Measurements from ENCODE around the gene FAM168A.

FAM168A gene

DNA sequence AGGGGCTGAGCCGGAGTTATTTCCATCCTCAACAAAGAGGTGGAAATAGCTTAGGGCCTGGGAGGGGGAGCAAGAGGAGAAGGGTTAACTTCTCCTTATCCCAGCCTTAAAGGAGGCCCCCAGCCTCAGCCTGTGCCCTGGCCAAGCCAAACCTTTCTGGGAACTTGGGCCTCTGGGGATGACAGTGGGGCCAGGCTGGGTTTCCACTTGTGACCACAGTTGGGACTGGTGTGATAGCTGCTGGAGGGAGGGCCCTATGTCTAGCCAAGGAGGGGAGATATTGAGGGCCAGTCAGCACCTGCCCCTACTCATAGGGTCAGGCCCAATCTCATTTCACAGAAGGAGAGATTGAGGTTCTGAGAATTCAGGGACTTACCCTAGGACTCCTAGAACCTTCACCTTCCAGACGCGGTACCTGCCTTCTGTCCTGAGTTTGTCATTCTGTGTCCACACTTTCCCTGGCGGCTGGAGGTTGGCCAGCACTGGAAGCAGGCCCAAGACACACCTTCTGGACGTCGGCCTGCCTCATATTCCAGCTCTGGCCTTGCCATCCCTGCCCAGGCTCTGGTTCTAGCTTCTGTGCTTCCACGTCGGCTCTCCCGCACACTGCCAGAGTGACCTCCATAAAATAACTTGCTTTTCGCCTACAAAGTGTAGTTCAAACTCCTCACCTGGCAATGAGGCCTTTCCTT is 218.6 kb downstream of the FAM168A start:
- DNase-seq, result no peak
- in situ Hi-C loops (cut with HindIII; ENCODE audit: low pct_ligation_motif_present, low pct_unique_long_range_greater_than_20kb, low sequenced_read_pairs), result no loop called here

DNA sequence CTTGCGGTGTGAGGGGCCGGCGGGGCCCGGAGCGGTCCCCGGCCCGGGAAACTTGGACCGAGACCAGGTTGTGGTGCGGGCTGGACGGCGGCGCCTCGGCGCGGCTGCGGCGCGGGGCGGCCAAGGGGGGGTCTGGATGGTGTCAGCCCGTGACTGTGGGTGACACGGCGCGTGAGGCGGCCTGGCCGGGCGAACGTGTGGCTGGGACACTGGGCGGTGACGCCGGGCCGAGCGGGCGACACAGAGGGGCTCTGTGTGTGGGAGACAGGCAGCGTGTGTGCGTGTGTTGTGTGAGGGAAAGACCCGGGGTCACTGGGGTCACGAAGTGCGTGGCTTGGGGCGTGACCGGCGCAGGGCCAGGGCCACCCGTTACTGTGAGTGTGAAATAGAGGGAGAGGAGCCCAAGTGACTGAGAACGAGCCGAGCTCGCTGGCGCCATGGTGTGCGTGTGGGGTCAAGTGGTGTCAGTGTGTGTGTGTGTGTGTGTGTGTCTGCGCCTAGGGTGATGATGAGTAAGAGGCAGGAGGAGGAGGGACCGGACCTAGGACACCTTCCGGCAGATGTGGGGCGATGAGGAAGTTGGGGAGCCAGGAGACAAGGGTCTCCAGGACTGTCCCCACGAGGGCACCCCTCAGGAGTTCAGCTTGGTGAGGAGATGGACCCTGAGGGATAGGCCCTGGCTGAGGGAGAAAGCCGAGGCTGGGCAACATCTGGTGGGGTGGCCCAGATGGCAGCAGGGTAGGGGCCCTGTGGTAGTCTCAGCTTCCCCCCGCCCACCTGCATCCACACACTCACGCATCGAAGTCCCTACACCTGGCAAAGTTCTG is 220.9 kb downstream of the FAM168A start:
- DNase-seq, result peak; percentile 56
- in situ Hi-C loops (cut with HindIII; ENCODE audit: low pct_ligation_motif_present, low pct_unique_long_range_greater_than_20kb, low sequenced_read_pairs), result no loop called here

DNA sequence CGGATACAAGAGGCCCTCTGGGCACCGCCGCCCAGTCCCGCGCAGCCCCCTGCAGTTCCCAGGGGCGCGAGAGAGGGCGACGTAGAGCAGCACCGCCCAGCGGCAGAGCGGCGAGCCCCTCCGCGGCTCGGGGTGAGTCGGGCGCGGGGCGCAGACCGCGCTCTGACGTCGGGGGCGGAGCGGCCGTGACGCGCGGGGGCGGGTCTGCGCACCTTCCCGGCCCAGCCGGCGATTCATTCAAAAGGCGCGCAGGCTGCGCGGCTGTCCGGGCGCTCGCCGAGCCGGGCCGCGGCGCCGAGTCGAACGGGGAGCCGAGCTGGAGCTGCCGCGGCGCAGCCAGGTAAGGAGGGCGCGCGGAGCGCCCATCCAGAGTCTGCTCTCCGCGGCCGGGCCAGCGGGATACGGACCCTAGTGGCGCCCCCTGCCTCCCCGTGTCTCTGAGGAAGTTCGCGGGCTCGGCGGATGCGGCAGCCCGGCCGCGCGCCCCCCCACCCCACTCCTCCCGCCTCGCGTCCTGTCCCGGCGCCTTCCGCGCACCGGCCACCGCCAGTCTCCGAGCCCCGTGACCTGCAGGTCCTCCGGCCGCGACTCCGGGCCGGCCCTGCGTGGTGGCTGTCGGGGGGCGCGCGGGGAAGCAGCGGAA is 221.6 kb downstream of the FAM168A start, which contains the start of gene RELT:
Gene RELT, plus strand, starts transcription at position 240 of the 643 bp plus-strand sequence. CDS start 12,738 bp downstream, outside the sequence.
- in situ Hi-C loops (cut with HindIII; ENCODE audit: low pct_ligation_motif_present, low pct_unique_long_range_greater_than_20kb, low sequenced_read_pairs), result no loop called here
- DNase-seq, result peak; percentile 88

DNA sequence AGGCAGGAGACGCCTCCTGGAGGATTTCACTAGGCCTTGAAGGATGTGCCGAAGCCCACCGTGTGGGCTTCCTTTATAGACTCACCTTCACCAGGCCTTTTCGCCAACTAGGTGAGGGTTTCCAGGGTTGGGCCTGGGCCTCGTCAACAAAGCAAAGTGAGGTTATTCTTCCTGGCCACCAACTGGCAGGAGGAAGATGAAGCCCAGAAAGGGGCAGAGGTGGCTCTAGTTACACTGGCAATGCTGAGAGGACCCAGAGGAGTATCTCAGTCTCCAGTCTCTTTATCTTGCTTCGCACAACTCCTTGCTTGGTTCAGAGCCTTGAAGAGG is 222.1 kb downstream of the FAM168A start:
- in situ Hi-C loops (cut with HindIII; ENCODE audit: low pct_ligation_motif_present, low pct_unique_long_range_greater_than_20kb, low sequenced_read_pairs), result no loop called here

DNA sequence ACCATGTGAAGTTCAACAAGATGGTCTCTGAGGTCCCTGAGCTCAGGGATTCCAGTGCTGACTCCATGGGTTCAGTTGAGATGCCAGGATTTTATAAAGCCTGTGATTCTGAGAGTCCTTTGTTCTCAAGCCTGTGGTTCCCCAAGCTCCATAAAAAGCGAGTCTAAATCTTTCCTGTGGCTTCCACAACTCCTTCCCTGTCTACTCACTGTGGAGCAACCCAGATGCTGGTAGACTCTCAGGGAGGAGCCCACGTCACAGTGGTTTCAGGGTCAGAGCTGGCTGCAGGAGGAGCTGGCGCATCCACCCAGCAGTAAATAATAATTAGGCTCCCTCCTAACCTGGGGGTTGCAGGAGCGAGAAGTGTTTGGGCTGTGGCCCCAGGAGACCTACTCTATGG is 223.8 kb downstream of the FAM168A start:
- DNase-seq, result no peak

More for the DNA sequence above, 222.1 kb downstream of the FAM168A start:
- no peak for DNase-seq

DNA sequence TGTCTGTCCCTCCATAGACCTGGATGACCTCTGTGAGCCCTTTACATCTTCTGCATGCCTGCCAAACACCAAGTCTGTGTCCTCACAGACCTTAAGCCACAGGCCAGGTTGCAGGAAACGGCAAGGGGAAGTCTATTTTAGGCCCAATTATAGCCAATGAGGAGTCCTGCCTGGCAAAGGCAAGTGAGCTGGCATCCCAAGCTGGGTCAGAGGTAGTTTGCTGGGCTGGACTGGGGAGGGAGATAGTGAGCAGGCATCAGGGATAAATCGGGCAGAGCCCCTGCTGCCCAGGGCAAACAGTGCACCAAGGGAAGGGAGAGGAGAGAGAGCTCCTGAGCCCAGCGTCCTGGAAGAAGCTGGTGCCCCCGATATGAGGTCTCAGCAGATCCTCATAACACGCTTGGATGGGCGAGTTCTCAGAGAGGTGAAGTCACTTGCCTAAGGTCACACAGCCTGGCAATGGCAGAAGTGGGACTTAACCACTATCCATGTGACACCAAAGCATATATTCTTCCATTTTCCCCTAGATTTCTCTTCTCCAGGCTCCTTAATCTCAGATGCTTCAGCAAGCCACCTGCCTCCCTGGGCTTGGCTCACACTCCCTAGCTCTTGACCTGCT is 225.4 kb downstream of the FAM168A start:
- in situ Hi-C loops (cut with HindIII; ENCODE audit: low pct_ligation_motif_present, low pct_unique_long_range_greater_than_20kb, low sequenced_read_pairs), result no loop called here
- peak; percentile 55 for DNase-seq

More for the DNA sequence above, 223.8 kb downstream of the FAM168A start:
- in situ Hi-C loops (cut with HindIII; ENCODE audit: low pct_ligation_motif_present, low pct_unique_long_range_greater_than_20kb, low sequenced_read_pairs), result no loop called here

DNA sequence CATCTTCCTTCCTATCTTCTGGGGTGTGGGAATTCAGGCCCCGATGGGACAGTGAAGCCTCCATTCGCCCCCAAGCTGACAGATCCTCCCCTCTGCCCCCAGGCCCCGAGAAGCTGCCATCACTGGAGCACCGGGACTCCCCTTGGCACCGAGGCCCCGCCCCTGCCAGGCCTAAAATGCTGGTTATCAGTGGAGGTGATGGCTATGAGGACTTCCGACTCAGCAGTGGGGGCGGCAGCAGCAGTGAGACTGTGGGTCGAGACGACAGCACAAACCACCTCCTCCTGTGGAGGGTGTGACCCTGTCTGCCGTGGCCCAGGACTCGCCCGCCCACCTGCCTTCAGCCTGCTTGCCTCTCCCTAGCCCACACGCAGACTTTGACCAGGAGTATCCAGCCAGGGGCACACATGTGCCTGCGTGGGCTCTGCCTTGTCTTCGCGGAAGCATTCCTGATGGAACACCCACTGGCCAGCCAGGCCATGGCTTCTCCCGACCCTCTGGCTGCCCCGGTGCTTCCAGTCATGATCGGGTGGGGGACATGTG is 230.4 kb downstream of the FAM168A start:
- in situ Hi-C loops (cut with HindIII; ENCODE audit: low pct_ligation_motif_present, low pct_unique_long_range_greater_than_20kb, low sequenced_read_pairs), result no loop called here
- no peak for DNase-seq

DNA sequence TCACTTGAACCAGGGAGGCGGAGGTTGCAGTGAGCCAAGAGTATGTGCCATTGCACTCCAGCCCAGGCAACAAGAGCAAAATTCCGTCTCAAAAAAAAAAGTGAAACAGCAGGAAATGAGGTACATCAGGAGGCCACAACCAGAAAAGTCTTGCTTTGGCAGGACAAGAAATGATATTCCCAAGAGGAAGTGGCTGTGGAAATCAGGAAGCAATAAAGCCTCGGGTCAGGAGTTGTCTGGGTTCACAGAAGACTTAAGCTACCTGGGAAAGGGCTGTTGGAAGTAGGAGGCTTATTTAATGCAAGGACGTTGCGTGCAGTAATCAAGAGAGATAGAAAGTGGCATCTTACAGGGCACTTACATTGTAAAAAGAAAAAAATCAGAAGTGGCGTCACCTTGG is 231.0 kb downstream of the FAM168A start:
- in situ Hi-C loops (cut with HindIII; ENCODE audit: low pct_ligation_motif_present, low pct_unique_long_range_greater_than_20kb, low sequenced_read_pairs), result no loop called here
- no peak for DNase-seq

DNA sequence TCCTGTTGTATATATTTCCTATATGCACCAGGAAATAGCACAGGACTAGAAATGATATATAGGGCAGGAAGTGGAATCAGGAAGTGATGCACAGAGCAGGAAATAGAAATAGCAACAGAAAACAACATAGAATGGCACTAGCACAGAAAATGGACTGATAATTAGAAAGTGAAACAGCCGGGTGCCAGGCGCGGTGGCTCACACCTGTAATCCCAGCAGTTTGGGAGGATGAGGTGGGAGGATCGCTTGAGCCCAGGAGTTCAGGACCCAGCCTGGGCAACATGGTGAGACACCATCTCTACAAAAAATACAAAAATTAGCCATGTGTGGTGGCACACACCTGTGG is 231.7 kb downstream of the FAM168A start:
- no peak for DNase-seq
- in situ Hi-C loops (cut with HindIII; ENCODE audit: low pct_ligation_motif_present, low pct_unique_long_range_greater_than_20kb, low sequenced_read_pairs), result no loop called here

DNA sequence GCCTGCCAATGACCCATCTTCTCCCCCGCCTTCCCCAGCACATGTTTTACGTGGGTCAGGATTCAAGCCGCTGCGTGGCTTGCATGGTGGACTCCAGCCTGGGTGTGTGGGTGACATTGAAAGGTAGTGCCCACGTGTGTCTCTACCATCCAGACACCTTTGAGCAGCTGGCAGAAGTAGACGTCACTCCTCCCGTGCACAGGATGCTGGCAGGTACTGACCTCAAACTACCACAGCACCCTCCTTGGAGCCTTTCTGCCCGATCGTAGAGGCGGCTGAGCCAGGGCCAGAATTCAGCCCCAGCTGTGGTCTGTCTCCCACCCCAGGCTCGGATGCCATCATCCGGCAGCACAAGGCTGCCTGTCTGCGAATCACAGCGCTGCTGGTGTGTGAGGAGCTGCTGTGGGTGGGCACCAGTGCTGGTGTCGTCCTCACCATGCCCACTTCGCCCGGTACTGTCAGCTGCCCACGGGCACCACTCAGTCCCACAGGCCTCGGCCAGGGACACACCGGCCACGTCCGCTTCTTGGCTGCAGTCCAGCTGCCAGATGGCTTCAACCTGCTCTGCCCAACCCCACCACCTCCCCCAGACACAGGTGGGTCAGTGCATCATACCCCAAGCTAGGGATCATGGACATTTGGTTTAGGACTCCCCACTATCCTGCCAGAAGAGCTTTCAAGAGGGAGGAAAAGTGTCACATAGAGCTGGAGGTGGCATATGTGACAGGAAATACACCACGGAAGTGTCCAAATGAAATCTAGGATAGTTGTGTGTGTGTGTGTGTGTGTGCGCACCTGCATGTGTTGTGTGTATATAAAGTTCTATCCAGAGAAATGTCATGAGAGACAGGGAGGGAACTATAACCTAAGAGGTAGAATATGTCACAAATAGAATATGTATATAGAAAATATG is 232.3 kb downstream of the FAM168A start:
- in situ Hi-C loops (cut with HindIII; ENCODE audit: low pct_ligation_motif_present, low pct_unique_long_range_greater_than_20kb, low sequenced_read_pairs), result no loop called here

DNA sequence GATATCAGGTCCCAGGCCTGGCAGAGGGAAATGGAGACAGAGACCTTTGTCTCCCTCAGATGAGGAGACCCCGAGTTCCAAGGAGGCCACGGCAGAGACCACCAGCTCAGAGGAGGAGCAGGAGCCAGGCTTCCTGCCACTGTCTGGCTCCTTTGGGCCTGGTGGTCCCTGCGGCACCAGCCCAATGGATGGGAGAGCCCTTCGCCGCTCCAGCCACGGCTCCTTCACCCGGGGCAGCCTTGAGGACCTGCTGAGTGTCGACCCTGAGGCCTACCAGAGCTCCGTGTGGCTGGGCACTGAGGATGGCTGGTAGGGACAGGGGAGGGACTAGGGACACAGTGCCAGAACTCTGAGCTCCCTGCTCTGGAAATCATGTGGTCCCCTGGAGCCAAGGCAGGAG is 234.8 kb downstream of the FAM168A start:
- DNase-seq, result no peak
- in situ Hi-C loops (cut with HindIII; ENCODE audit: low pct_ligation_motif_present, low pct_unique_long_range_greater_than_20kb, low sequenced_read_pairs), result no loop called here

More for the DNA sequence above, 232.3 kb downstream of the FAM168A start:
- DNase-seq, result no peak

DNA sequence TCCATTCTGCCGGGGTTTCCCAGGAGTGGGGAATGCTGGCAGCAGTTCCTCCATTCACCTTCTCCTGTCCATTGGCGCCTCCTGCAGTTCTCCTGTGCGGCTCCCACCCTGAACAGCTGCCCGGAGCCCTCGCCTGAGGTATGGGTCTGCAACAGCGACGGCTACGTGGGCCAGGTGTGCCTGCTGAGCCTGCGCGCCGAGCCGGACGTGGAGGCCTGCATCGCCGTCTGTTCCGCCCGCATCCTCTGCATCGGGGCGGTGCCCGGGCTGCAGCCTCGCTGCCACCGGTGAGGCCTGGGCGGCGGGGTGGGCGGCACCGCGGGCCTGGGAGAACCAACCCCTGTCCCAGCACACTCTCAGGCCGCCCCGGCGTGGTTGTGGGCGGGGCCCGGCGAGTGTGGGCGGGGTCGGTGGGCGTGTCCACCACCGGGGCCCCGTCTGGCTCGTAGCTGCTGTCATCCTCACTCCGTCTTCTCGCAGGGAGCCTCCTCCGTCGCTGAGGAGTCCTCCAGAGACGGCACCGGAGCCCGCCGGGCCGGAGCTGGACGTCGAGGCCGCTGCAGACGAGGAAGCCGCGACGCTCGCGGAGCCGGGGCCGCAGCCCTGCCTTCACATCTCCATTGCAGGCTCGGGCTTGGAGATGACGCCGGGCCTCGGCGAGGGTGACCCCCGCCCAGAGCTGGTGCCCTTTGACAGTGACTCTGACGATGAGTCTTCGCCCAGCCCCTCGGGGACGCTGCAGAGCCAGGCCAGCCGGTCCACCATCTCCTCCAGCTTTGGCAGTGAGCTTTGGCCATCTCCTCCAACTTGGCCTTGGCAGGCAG is 235.7 kb downstream of the FAM168A start:
- DNase-seq, result no peak

DNA sequence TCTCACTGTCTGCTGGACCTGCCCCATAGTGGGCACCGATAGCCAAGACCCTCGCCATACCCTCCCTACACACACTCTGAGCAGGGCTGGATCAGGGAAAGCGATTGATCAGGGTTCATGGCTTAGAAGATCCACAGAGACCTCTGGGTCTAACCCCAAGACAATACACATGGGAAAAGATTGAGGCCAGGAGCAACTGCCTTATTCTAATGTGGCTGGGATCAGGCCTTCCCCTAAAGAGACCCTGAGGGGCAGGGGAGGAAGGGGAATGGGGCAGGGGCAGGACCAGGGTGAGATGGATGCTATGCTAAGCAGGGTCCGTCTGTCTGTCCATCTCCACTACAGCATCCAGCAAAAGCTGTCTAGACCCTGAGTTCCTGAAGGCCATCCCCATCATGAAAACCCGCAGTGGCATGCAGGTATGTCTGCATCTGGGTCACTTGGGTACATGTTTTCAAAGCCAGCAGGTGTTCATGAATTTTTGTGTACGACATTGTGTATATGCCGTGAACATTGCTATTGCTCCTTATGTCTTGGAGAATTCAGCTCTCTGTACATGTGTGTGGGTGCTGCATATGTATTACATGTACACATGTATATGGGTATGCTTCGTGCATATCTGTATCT is 237.1 kb downstream of the FAM168A start:
- in situ Hi-C loops (cut with HindIII; ENCODE audit: low pct_ligation_motif_present, low pct_unique_long_range_greater_than_20kb, low sequenced_read_pairs), result no loop called here
- DNase-seq, result no peak

More for the DNA sequence above, 235.7 kb downstream of the FAM168A start:
- in situ Hi-C loops (cut with HindIII; ENCODE audit: low pct_ligation_motif_present, low pct_unique_long_range_greater_than_20kb, low sequenced_read_pairs), result no loop called here

DNA sequence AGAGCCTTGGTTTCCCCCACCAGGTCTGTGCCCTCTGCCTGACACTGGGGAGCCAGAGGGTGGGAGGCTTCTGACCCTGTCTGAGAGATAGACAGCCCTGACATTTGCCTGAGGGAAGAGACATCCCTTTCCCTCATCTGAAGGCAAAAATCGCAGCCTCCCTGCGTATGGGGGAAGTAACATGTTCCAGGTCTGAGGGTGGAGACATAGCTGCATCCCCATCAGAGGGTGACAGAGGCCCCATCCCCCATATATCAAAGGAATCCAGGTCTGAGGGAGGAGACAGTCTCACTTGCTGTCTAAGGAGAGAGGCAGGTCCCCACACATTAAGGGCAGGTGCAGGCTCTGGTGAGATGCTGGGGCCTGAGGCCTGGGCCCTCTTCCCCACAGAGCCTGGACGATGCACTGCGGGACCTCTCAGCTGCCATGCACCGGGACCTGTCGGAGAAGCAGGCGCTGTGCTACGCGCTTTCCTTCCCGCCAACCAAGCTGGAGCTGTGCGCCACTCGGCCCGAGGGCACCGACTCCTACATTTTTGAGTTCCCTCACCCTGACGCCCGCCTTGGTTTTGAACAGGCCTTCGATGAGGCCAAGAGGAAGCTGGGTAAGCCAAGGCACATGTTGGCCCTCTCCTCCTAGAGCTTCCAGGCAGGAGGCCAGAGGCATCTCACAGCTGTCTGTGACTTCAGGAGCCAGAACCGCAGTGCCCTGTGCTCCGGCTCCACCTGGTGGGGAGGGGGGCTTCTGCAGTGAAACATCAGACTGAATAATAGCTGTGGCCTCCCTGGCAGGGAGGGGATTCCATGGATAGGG is 237.8 kb downstream of the FAM168A start:
- DNase-seq, result peak; percentile 39

DNA sequence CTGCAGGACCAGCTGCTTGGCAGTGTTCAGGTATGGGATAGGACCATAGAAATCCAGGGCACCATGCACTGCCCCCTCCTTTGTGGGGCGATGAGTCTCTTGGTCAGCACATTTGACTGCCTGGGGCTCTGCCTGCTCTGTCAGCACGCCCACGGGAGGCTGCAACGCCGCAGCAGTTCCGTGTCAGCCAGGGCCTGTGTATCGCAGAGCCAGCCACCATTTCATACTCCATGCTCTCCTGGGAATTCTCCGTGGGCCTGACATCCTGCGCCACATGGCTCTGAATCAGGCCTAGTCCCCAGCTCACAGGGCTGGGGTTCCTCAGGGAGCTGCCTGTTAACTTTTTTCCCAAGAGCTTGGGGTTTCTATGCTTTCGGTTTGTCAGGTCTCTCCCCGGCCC is 238.6 kb downstream of the FAM168A start:
- no peak for DNase-seq
- in situ Hi-C loops (cut with HindIII; ENCODE audit: low pct_ligation_motif_present, low pct_unique_long_range_greater_than_20kb, low sequenced_read_pairs), result no loop called here

More for the DNA sequence above, 237.8 kb downstream of the FAM168A start:
- in situ Hi-C loops (cut with HindIII; ENCODE audit: low pct_ligation_motif_present, low pct_unique_long_range_greater_than_20kb, low sequenced_read_pairs), result no loop called here

DNA sequence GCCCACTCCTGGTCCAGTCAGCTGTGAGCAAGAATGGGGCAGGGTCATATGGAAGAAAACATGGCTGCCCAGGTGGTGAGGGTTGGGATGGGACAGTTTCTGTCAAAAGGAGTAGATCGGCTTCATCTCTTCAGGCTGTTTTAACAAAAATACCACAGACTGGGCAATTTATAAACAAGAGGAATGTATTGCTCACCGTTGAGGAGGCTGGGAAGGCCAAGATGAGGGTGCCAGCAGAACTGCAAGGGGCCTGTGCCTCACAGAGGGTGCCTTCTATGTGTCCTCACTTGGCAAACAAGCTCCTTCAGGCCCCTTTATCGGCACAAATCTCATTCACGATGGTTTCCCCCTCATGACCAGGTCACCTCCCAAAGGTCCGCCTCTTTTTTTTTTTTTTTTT is 239.8 kb downstream of the FAM168A start:
- in situ Hi-C loops (cut with HindIII; ENCODE audit: low pct_ligation_motif_present, low pct_unique_long_range_greater_than_20kb, low sequenced_read_pairs), result no loop called here
- no peak for DNase-seq

Measured in ACHN (cell line).